ENCODE data around the gene URI1. TPM values are rescaled to one million over a fixed set of nuclear protein-coding genes. Genes with fewer than 3 reads are reported as not detected.
"Not testable (repeated sequence)": the region's sequence is repeated elsewhere in the genome, so short reads cannot be mapped to it uniquely, and the experiment has no call there.

The URI1 gene
- total and polyA plus RNA-seq, 2 of the 8 experiments (the other 6 are each of a cell fraction or from before 2014, with no cell fraction given): 27.7 to 64.3 TPM

DNA sequence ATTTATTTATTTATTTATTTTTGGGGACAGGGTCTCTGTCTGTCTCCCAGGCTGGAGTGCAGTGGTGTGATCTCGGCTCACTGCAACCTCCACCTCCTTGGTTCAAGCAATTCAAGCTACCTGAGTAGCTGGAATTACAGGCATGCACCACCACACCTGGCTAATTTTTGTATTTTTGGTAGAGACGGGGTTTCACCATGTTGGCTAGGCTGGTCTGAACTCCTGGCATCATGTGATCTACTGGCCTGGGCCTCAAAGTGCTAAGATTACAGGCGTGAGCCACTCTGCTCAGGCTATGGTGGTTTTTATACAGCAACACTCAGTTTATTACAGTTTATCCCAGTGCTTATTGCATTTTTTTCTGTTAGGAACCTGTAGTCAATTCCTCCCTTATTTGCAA is 24.1 kb downstream of the URI1 start:
- FAIRE-seq; H3K27ac ChIP-seq (ENCODE audit: low read depth, low read length): not testable (repeated sequence)

More for the DNA sequence above, 24.1 kb downstream of the URI1 start:
- H2BK12ac ChIP-seq (ENCODE audit: low read depth, low read length); H3K36me3 ChIP-seq (ENCODE audit: control insufficient read depth in 2 of 4, insufficient read depth in 4 of 4, low read length in 3 of 4); H3K23me2 ChIP-seq (ENCODE audit: low read depth, low read length); H4K8ac ChIP-seq (ENCODE audit: extremely low read depth, insufficient read depth, low read length); H3K27me3 ChIP-seq (replicated peaks in 1 of 4; ENCODE audit: control insufficient read depth in 3 of 4, extremely low read depth in 1 of 4, insufficient read depth in 3 of 4, low read length in 3 of 4); H3K4me1 ChIP-seq (replicated peaks in 1 of 4; ENCODE audit: control insufficient read depth in 3 of 4, insufficient read depth in 4 of 4, low read length in 3 of 4); H2AK5ac ChIP-seq (ENCODE audit: low read depth, low read length); H3K4me3 ChIP-seq (ENCODE audit: extremely low read depth in 1 of 4, insufficient read depth in 2 of 4, low read depth in 3 of 4, low read length in 4 of 4); H2BK15ac ChIP-seq (ENCODE audit: low read length); DNase-seq (ENCODE audit: low read depth in 1 of 2, low spot score in 2 of 2); H3K56ac ChIP-seq (replicated peaks; ENCODE audit: insufficient read length, low read depth, low read length); H2BK20ac ChIP-seq (ENCODE audit: low read length); H3K23ac ChIP-seq (ENCODE audit: insufficient read length); H3K4ac ChIP-seq (replicated peaks; ENCODE audit: insufficient read length, low read depth, low read length); H3K18ac ChIP-seq (ENCODE audit: extremely low read depth, low read length); H2BK120ac ChIP-seq (replicated peaks; ENCODE audit: low read depth, low read length); H3K4me2 ChIP-seq (ENCODE audit: insufficient read depth in 1 of 2, low read depth in 2 of 2, low read length in 2 of 2); H2BK5ac ChIP-seq (ENCODE audit: low read depth, low read length); H4K20me1 ChIP-seq (replicated peaks in 1 of 2; ENCODE audit: control insufficient read depth in 1 of 2, insufficient read depth in 2 of 2, low read length in 2 of 2); H3K9me3 ChIP-seq (ENCODE audit: insufficient read depth in 2 of 2, low read depth in 1 of 2, low read length in 1 of 2); H4K5ac ChIP-seq (ENCODE audit: insufficient read length, low read depth, low read length); H2AFZ ChIP-seq (ENCODE audit: low read length); H4K91ac ChIP-seq (replicated peaks; ENCODE audit: insufficient read length, low read length); H3K14ac ChIP-seq (ENCODE audit: insufficient read length); H3K9ac ChIP-seq (replicated peaks in 1 of 4; ENCODE audit: extremely low read depth in 1 of 4, low read depth in 3 of 4, low read length in 3 of 4); H3K79me1 ChIP-seq (ENCODE audit: low read depth, low read length): not testable (repeated sequence)
- peaks cover 0 to 96% of the 10 kb centered on the region in 2 experiments; a peak in 3 of 4 replicates for H3K79me2 ChIP-seq (ENCODE audit: control insufficient read depth in 1 of 2, insufficient read depth in 2 of 2, low read length in 2 of 2)
- CTCF ChIA-PET (ENCODE audit: partially characterized antibody): interaction anchor here (0.6 to 1.7 kb wide), 9 partner anchors 15 to 250 kb away, joined by 3 to 8 read pairs (median 3); no protein-coding TSS in a partner anchor
- 87% methylated on average over 3 of the region's 3 CpGs; no CpG with 5 or more reads in 1 of the 2 experiments for WGBS, 2 experiments (ENCODE audit: extremely low coverage in 1 of 2, insufficient coverage in 1 of 2, insufficient read length in 1 of 2, insufficient replicate concordance in 2 of 2, low coverage in 1 of 2, low lambda C conversion rate in 2 of 2, missing lambda C conversion rate in 1 of 2)
- POLR2A ChIA-PET (ENCODE audit: partially characterized antibody): interaction anchor here (0.6 to 1.2 kb wide), 2 partner anchors 24 to 119 kb away, joined by 3 read pairs; partner anchors contain the start of gene URI1

All from H1 (cell line).